ENCODE data around the gene FUT6.
"Not testable (repeated sequence)": the region's sequence is repeated elsewhere in the genome, so short reads cannot be mapped to it uniquely, and the experiment has no call there.

The FUT6 gene, protein sequence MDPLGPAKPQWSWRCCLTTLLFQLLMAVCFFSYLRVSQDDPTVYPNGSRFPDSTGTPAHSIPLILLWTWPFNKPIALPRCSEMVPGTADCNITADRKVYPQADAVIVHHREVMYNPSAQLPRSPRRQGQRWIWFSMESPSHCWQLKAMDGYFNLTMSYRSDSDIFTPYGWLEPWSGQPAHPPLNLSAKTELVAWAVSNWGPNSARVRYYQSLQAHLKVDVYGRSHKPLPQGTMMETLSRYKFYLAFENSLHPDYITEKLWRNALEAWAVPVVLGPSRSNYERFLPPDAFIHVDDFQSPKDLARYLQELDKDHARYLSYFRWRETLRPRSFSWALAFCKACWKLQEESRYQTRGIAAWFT

DNA sequence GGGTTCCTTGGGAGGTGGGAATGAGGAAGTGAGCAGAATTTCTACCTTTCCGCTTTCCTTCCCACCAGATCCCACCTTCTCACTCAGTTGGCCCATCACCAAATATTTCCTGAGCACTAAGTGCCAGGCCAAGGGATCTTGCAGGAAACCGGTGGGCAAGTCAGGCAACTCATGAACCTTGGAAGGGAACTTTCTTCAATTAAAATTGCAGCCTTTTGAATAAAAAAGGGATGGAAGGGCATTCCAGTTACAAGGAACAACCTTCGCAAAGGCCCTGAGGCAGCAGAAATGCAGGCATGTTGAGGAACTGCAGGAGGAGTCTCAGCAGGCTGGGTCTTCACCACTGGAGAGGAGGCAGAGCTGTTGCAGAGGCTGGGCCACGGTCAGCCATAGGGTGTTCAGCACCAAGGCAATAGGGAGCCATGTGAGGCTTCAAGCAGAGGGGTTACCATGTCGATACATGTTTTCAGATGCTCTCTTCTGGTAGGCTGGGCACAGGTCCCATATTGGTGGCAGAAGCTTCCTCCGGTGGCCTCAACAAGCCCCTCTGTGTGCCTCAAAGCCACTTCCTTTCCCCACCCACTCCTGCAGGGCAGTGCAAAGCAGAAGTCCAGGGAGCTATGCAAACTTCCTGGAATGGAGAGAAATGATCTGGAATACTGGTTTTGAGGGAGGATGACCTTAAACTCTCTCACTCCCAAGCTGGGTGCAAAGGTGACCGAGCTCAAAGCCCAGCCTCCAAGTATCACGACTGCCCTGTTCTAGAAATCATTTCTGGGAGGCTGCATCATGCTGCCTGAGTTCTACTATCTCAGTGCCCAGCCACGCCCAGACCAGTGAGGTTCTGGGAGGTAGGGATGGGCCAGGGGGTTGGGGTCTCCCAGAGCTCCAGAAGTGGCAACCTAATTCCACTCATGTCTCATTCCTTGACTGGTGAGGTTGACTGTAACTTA, at the start of gene FUT6:
FUT6 (minus strand) TSS at position 638 of the 953 bp plus-strand sequence. CDS start 7,135 bp downstream, outside the sequence.
- DNase-seq (ENCODE audit: low read depth) = no peak

DNA sequence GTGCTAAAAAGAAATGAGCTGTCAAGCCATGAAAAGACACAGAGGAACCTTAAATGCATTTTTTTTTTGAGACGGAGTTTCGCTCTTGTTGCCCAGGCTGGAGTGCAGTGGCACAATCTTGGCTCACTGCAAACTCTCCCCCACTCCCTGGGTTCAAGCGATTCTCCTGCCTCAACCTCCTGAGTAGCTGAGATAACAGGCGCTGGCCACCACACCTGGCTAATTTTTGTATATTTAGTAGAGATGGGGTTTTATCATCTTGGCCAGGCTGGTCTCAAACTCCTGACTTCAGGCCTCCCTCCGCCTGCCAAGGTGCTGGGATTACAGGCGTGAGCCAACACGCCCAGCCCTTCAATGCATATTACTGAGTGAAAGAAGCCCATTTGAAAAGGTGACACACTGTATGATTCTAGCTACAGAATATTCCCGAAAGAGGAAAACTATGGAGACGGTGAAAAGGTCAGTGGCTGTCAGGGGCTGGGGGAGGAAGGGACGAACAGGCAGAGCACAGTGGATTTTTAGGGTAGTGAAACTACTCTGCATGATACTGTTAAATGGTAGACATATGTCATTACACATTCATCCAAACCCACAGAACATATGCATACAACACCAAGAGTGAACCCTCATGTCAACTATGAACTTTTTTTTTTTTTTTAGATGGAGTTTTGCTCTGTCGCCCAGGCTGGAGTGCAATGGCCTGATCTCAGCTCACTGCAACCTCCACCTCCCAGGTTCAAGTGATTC, 44.7 kb upstream of the FUT6 start:
- not testable (repeated sequence) for DNase-seq (ENCODE audit: low read depth)

DNA sequence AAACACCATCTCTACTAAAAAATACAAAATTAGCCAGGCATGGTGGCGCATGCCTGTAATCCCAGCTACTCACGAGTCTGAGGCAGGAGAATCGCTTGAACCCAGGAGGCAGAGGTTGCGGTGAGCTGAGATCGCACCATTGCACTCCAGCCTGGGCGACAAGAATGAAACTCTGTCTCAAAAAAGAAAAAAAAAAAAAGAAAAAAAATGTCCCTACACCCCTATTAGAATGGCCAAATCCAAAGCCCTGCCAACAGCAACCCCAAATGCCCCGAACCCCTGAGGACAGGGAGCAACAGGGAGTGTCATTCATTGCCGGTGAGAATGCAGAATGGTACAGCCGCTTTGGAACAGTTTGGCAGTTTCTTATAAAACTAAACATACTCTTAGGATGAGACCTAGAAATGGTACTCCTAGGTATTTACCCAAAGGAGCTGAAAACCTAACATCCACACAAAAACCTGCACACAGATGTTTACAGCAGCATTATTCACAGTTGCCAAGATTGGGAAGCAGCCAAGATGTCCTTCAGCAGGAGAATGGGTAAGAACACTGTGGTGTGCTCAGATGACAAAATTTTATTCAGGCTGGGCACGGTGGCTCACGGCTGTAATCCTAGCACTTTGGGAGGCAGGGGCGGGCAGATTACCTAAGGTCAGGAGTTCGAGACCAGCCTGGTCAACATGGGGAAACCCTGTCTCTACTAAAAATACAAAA, 43.8 kb upstream of the FUT6 start:
- not testable (repeated sequence) for DNase-seq (ENCODE audit: low read depth)

DNA sequence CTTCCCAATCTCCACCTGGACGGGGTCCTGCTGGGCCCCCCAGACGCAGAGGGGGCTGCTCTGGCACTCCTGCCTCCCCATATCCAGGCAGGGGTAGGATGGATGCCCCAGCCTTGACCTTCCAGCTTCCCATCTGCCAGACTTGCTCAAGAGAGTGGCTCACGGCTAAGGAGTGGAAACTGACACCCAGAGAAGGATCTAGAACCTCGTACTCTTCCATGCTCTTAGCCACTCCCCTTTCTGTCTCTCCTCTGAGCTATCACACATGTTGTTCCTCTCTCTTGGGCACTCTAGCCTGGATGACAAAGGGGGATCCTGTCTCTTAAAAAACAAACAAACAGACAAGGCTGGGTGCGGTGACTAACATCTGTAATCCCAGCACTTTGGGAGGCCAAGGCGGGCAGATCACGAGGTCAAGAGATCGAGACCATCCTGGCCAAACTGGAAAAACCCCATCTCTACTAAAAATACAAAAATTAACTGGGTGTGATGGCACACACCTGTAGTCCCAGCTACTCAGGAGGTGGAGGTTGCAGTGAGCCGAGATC, 43.0 kb upstream of the FUT6 start:
- DNase-seq (ENCODE audit: low read depth) = no peak

DNA sequence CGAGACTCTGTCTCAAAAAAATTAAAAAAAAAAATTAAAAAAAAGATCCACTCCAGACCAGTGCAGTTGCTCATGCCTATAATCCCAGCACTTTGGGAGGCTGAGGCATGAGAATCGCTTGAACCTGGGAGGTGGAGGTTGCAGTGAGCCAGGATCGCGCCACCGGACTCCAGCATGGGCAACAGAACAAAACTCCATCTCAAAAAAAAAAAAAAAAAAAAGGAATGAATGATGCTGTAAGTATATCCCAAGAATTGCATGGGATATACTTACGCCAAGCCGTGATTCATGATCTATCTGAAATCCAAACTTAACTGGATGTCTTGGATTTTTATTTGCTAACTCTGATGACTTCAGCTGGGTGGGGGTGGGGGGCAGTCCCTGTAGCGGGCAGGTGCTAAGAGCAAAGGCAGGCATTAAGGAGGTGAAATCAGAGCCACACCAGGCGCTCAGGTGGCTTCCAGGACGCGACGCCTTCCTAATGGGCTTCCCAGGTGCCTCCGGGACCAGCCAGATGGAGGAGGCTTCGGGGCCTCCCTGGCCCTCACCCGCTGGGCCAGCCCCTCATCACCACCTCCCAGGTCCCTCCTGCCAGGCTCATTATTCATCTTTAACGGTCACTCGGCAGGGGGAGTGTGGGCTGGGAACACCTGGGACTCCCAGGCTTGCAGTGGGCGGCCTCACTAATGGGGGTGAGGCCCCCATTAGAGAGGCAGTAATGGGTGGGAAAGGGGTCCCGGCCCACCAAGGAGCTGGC, 42.2 kb upstream of the FUT6 start:
- DNase-seq (ENCODE audit: low read depth) = no peak

DNA sequence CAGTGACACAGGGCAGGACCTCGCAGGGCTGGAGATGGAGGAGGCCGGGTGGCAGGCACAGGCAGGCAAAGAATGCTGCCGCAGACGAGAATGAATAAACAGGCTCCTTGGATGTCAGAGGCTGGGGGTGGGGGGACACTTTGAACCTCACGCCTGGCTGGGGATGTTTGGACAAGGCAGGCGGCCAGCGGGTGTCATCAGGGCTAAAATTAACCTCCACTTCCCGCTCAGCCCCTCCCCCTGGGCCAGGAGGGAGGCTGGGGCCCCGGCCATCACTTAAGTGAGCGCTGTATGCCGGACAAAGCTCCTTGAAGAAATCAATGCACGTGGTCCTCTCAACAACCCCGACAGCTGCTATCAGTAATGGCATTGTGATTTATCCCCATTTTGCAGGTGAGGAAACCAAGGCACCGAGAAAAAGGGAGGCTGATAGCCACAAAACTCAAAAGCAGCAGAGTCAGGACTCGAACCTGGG, 41.1 kb upstream of the FUT6 start:
- DNase-seq (ENCODE audit: low read depth) = no peak

DNA sequence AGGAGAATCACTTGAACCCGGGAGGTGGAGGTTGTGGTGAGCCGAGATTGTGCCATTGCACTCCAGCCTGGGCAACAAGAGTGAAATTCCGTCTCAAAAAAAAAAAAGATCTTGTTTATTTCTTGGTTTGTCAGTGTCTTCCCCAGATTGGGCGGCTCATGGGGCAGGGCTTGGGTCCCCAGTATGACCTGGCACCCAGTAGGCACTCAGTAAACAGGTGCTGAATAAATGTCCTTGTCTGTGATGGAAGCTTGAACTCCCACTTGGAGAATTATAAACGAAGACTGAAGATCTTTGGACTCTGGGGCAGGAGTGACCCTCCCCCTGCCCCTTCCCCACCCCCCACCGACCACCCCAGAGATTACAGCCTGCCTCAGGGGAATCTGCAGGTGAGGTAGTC, 40.7 kb upstream of the FUT6 start:
- no peak for DNase-seq (ENCODE audit: low read depth)

DNA sequence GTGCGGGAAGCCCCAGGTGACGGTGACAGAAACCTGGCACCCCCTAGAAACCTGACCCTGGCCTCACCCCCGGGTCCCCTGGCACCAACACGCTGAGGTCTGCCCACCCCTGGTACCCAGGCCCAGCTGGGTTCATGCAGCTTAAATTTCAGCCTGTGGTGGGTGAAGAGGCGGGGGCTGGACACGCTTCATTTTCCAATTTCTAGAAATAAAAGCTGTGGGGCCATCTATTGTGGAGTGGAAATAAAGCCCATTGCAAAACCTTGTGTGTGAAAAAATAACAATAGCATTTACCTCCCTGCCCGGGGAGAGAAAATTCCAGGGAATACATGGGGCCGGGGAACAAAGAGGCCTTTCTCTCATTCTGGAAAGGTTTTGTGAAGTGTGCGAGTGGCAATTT, 38.4 kb upstream of the FUT6 start:
- no peak for DNase-seq (ENCODE audit: low read depth)

DNA sequence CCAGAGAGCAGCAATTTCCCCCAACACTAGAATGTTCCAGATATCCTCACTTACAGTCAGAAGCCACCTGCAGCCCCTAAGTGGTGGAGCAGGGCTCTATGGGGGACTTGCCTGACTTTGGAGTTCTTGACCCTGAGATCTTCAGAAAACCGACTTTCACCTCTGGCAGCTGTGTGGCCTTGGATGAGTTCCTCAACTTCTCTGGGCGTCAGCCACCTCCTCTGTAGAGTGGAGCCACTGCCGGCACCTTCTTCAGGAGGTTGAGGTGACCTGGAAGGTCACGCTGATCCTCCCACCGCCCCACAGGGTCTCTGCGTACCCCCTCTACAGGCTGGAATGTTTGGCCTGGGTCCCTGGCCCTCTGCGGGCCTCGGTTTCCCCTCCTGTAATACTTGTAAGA, 37.9 kb upstream of the FUT6 start:
- no peak for DNase-seq (ENCODE audit: low read depth)

DNA sequence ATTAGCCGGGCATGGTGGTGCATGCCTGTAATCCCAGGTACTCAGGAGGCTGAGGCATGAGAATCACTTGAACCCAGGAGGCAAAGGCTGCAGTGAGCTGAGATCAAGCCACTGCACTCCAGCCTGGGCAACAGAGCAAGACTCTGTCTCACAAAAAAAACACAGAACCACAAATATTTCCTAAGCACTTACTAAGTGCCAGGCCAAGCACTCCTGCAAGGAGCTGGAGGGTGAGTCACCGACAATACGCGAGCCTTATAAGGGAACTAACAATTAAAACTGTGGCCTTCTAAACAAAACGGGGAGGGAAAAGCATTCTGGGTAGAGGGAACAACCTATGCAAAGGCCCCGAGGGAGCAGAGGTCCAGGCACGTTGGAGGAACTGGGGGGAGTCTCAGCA, 35.0 kb upstream of the FUT6 start:
- DNase-seq (ENCODE audit: low read depth) = not testable (repeated sequence)

DNA sequence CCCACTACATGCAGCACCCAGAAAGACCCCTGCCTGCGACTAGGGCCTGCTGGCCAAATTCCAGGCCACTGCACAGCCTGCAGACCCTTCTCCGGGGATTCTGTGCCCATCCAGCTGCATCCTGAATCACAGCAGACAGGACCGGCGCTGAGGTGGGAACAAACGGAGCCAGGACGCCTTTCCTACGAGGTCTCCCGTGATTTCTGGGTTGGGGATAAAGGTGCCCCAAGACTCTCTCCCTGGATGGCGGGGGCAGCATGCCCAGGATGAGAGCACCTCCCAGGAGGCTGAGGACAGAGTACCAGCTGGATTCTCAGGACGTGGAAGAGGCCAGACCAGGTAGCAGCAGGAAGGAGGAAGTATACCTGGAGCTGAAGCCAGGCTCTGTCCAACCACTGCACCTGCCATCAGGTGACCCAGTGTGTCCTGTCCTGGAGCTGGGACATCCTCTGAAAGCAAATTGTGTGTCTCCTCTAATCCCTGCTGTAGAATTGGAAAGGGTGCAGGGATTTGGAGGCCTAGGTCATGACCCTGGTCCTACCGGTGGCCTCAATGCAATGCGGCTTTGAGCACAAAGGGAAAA, 34.2 kb upstream of the FUT6 start:
- DNase-seq (ENCODE audit: low read depth) = no peak

DNA sequence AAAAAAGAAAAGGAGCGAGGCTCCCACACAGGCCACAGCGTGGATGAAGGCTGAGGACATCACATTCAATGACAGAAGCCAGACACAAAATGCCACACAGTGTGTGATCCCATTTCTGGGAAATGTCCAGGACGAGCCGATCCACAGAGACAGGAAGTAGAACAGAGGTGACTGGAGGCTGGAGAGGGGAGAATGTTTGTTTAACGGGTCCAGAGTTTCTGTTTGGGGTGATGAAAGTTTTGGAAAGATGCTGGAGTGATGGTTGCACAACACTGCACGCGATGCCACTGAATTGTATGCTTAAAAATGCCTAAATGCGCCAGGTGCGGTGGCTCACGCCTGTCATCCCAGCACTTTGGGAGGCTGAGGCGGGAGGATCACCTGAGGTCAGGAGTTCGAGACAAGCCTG, 31.5 kb upstream of the FUT6 start:
- DNase-seq (ENCODE audit: low read depth) = no peak

DNA sequence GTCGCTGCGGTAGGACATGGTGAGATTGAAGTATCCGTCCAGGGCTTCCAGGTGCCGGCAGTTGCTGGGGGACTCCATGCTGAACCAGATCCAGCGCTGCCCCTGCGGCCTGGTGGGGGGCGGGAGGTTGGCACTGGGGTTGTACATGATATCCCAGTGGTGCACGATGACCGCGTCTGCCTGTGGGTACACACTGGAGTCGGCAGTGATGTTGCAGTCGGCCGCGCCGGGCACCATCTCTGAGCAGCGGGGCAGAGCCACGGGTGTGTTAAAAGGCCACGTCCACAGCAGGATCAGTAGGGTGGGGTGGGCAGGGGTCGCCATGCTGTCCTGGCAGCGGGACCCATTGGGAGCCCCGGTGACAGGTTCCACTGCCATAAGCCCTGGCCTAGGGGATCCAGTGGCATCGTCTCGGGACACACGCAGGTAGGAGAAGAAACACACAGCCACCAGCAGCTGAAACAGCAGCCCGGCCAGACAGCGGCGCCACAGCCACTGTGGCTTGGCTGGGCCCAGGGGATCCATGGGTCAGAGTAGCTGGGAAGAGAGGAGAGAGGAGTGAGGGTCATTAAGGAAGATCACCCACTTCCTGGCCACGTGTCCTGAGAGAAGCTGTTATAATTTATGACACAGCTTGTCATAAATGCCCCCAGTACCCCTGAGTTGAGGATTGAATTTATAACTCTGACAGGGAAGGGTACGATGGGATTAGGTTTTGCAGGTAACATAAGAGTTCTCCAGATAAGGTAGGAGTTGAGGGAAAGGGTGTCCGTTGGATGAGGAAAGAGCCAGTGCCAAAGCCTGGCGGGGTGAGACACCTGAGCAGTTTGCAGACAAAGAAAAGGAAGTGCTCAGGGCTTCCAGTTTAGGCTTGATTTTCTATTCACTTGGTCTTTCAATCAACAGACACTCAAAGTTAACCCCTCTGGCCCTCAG, 28.0 kb upstream of the FUT6 start:
- DNase-seq (ENCODE audit: low read depth) = no peak

DNA sequence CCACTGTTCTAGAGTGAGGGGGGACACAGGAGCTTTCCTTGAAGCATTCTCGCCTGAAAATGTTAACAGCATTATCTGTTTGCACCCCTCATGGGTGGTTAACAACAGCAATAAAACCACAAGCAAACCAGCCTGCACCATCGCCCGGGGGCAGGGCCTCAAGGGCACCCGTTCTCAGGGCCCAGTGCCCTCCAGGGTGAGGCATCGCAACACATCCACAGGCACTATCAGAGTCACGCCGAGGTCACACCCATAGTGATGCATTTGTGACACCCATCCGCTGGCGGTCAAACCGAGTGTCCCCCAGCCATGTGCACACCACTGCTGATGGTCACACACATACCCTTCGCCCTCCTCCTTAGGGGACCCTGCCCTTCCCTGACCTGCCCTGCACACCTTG, 26.3 kb upstream of the FUT6 start:
- no peak for DNase-seq (ENCODE audit: low read depth)

DNA sequence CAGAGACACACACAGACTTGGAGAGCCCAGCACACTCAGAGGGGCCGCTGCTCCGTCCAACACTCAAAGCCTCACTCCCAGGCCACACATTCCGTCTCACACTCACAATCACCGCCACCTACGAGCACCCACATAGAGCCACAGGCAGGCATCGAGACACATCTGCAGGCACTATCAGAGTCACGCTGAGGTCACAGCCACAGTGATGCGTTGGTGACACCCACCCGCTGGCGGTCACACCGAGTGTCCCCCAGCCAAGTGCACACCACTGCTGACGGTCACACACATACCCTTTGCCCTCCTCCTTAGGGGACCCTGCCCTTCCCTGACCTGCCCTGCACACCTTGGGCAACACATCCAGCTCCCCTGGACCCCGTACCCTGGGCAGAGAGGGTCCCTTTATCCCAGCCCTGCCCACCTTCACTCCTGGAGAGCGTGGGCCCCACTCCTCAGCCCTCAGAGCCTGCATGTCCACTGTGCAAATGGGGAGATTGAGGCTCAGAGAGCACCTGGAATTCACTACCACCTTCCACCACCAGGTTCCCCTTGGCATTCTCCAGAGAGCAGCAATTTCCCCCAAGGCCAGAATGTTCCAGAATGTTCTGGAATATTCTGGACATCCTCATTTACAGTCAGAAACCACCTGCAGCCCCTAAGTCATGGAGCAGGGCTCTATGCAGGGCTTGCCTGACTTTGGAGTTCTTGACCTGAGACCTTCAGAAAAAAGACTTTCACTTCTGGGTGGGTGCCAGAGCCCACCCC, 25.4 kb upstream of the FUT6 start:
- DNase-seq (ENCODE audit: low read depth) = no peak

DNA sequence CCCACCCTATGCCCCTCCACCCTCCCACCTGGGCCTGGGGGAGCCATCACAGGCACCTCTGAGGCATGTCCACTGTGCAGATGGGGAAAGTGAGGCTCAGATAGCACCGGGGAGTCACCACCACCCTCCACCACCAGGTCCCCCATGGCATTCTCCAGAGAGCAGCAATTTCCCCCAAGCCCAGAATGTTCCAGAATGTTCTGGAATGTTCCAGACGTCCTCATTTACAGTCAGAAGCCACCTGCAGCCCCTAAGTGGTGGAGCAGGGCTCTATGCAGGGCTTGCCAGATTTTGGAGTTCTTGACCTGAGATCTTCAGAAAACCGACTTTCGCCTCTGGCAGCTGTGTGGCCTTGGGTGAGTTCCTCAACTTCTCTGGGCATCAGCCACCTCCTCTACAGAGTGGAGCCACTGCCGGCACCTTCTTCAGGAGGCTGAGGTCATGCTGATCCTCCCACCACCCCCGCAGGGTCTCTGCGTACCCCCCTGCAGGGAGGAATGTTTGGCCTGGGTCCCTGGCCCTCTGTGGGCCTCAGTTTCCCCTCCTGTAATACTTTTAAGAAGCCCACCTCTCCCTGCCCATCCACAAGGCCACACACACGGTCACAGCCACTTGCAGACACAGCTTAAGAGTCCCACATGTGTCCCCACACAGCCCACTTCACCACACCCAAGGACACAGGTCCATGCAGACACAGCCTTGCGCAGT, 24.7 kb upstream of the FUT6 start:
- DNase-seq (ENCODE audit: low read depth) = no peak

DNA sequence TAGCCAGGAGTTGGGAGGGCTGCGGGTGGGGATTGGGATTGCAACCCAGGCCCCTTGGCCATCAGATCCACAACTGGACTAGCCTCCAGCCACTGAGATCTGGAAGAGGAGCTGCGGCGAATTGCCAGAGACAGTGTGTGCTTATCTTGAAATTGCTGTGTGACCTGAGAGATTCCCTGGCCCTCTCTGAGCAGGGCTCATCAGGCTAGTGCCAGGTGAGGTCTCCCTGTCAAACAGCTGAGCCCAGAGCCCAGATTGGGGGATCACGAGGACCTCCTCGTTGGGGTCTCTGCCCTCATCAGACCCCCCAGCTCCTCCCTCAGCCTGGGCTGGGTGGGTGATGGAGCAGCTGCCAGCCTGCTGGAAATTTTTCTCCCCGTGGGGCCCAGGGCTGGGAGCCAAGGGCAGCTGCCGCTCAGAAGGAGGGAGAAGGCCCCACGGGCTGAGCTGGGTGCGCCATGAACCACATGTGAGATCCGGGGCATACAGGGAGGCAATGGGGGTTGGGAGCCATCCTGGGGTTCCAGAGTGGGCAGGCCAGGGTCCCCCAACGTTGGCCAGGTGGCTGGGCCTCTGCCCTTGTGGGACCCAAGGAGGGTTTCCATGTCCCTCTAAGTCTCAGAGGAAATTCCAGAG, 23.6 kb upstream of the FUT6 start:
- no peak for DNase-seq (ENCODE audit: low read depth)

Measured in activated T-helper 1 cell treated with Interleukin-2 at 50 U/mL for 16 hours (primary cell).